Left cardiac atrium (tissue), 4 donors: ENCODE measurements around the gene AFM. TPM values are rescaled to one million over a fixed set of nuclear protein-coding genes. Genes with fewer than 3 reads are reported as not detected.
"Not testable (repeated sequence)": the region's sequence is repeated elsewhere in the genome, so short reads cannot be mapped to it uniquely, and the experiment has no call there.

Source experiments
- ATAC-seq, 2 donors: fragments of 200-7000 bp; cut with Tn5 transposase; one replicate each; pipeline ENCODE4 v1.9.1; 2020; ENCODE audit warnings: mild to moderate bottlenecking in 2 of 2, moderate library complexity in 2 of 2
- DNase-seq: peaks from one replicate; pipeline ENCODE4 v3.0.0-alpha.2; 2020
- intact Hi-C, 2 donors: fragments of 100-400 bp; cut with DNase I; formaldehyde crosslinking; loops; one replicate each; pipeline versions ENCODE4 v1.14.1 to v1.15.1; 2022 to 2023
- total RNA-seq, 2 donors: library from RNA; stranded (reverse); fragmentation: NEBNext Ultra II Directional; extraction: Animal tissue kit (Norgen Biotek cat#: 25700); gene quantifications; one replicate each; pipeline ENCODE4 v1.2.1, GENCODE V29; 2021
- donor health status: DM: no; HTN: yes; CAD: no.
- donor health status: DM: no; HTN: yes; CAD: no; lungs with severe emphysema.
- donor health status: DM: yes; HTN: yes; CAD: no.
- donor health status: Dilated cardiomyopathy.

Gene AFM
- total RNA-seq, 2 donors from 2014 or later, result not detected

GRCh38 chr4:73486497-73486896 lies 5.0 kb downstream of the AFM start:
- ATAC-seq, result no peak
- intact Hi-C loops, result no loop called here
- no peak for DNase-seq

GRCh38 chr4:73487233-73487632 lies 5.7 kb downstream of the AFM start:
- intact Hi-C loops, result no loop called here
- DNase-seq (no peak), ATAC-seq (no peak)

GRCh38 chr4:73499996-73500765 lies 18.6 kb downstream of the AFM start:
- intact Hi-C loops, result no loop called here
- no peak for ATAC-seq
- DNase-seq, result no peak

- intact Hi-C loops, result no loop called here
- no peak for ATAC-seq
- DNase-seq, result no peak
Observed at GRCh38 chr4:73501664-73502265, 20.2 kb downstream of the AFM start.

GRCh38 chr4:73505567-73505966 lies 24.0 kb downstream of the AFM start:
- ATAC-seq, result no peak

GRCh38 chr4:73507541-73507940 lies 26.0 kb downstream of the AFM start:
- DNase-seq (no peak), ATAC-seq (no peak)
- intact Hi-C loops, result no loop called here

More at GRCh38 chr4:73505567-73505966, 24.0 kb downstream of the AFM start:
- intact Hi-C loops, result no loop called here
- DNase-seq, result no peak

GRCh38 chr4:73508651-73509050 lies 27.1 kb downstream of the AFM start:
- DNase-seq (no peak), ATAC-seq (no peak)
- intact Hi-C loops, result no loop called here

GRCh38 chr4:73518340-73518739 lies 36.8 kb downstream of the AFM start:
- intact Hi-C loops, result no loop called here

GRCh38 chr4:73520821-73521220 lies 39.3 kb downstream of the AFM start:
- ATAC-seq, result no peak

More at GRCh38 chr4:73518340-73518739, 36.8 kb downstream of the AFM start:
- ATAC-seq, result no peak
- no peak for DNase-seq

GRCh38 chr4:73523126-73523525 lies 41.6 kb downstream of the AFM start:
- ATAC-seq (no peak), DNase-seq (no peak)
- intact Hi-C loops, result no loop called here

More at GRCh38 chr4:73520821-73521220, 39.3 kb downstream of the AFM start:
- no peak for DNase-seq
- intact Hi-C loops, result no loop called here

- ATAC-seq (no peak), DNase-seq (no peak)
- intact Hi-C loops, result no loop called here
Observed at GRCh38 chr4:73525611-73526010, 44.1 kb downstream of the AFM start.

- ATAC-seq (no peak), DNase-seq (no peak)
- intact Hi-C loops, result no loop called here
Observed at GRCh38 chr4:73527196-73527595, 45.7 kb downstream of the AFM start.

- no peak for DNase-seq
- no peak for ATAC-seq
- intact Hi-C loops, result no loop called here
Observed at GRCh38 chr4:73528171-73528570, 46.6 kb downstream of the AFM start.

- no peak for ATAC-seq
- no peak for DNase-seq
- intact Hi-C loops, result no loop called here
Observed at GRCh38 chr4:73533515-73534422, 52.2 kb downstream of the AFM start.

- ATAC-seq, result no peak
- intact Hi-C loops, result no loop called here
- DNase-seq, result no peak
Observed at GRCh38 chr4:73538162-73538561, 56.6 kb downstream of the AFM start.

GRCh38 chr4:73539386-73539785 lies 57.8 kb downstream of the AFM start:
- no peak for ATAC-seq
- intact Hi-C loops, result no loop called here
- no peak for DNase-seq

- ATAC-seq, result no peak
- intact Hi-C loops, result no loop called here
- no peak for DNase-seq
Observed at GRCh38 chr4:73540826-73541225, 59.3 kb downstream of the AFM start.

- intact Hi-C loops, result no loop called here
- no peak for DNase-seq
- ATAC-seq, result no peak
Observed at GRCh38 chr4:73541251-73541650, 59.7 kb downstream of the AFM start.

GRCh38 chr4:73544620-73545019 lies 63.1 kb downstream of the AFM start:
- DNase-seq (no peak), ATAC-seq (no peak)
- intact Hi-C loops, result no loop called here

GRCh38 chr4:73550865-73551264 lies 69.3 kb downstream of the AFM start:
- DNase-seq, ATAC-seq, intact Hi-C loops: not testable (repeated sequence)
